Measurements from ENCODE around the gene DENND1A. TPM values are rescaled to one million over a fixed set of nuclear protein-coding genes. Genes with fewer than 3 reads are reported as not detected.

The DENND1A gene
- total RNA-seq, 4 donors from 2014 or later: 15.8 to 33.5 (median 23.9) TPM

GRCh38 chr9:123584202-123585176 lies 345.4 kb downstream of the DENND1A start:
- Histone ChIP-seq H3K9me3 (peaks cover 10% of the 10 kb centered on the region), H3K36me3 (peaks cover 18% of the 10 kb centered on the region), H3K4me3 (no peak overlapping the region), H3K4me1 (no peaks in the 10 kb centered on the region), H3K27me3 (no peaks in the 10 kb centered on the region), H3K27ac (no peak overlapping the region)
- no peak for DNase-seq (ENCODE audit: low spot score in 2 of 2)
- TF ChIP-seq POLR2AphosphoS5 (IDR thresholded peaks at IDR 0.05) (no peak), EP300 (IDR thresholded peaks at IDR 0.05) (no peak), POLR2A (IDR thresholded peaks at IDR 0.05) (no peak), CTCF (IDR thresholded peaks at IDR 0.05) (no peak)
- 90% methylated on average over 7 of the region's 10 CpGs for WGBS

GRCh38 chr9:123583646-123584045 lies 346.3 kb downstream of the DENND1A start:
- Histone ChIP-seq H3K4me3 (no peak overlapping the region), H3K4me1 (no peaks in the 10 kb centered on the region), H3K9me3 (peaks cover 10% of the 10 kb centered on the region), H3K27me3 (no peaks in the 10 kb centered on the region), H3K36me3 (peaks cover 18% of the 10 kb centered on the region), H3K27ac (no peak overlapping the region)
- no peak for DNase-seq (ENCODE audit: low spot score in 2 of 2)
- WGBS: 98% methylated on average over 2 of the region's 2 CpGs
- no peak for TF ChIP-seq CTCF (IDR thresholded peaks at IDR 0.05)
- no peak for TF ChIP-seq POLR2AphosphoS5 (IDR thresholded peaks at IDR 0.05)
- no peak for TF ChIP-seq POLR2A (IDR thresholded peaks at IDR 0.05)
- TF ChIP-seq EP300 (IDR thresholded peaks at IDR 0.05): no peak

GRCh38 chr9:123571240-123571639 lies 358.7 kb downstream of the DENND1A start:
- no peaks in the 10 kb centered on the region for H3K36me3 ChIP-seq
- H3K4me3 ChIP-seq: no peak overlapping the region
- H3K9me3 ChIP-seq: peaks cover under 1% of the 10 kb centered on the region
- no peak for DNase-seq (ENCODE audit: low spot score in 2 of 2)
- WGBS: 90% methylated on average over 2 of the region's 2 CpGs
- no peaks in the 10 kb centered on the region for H3K27me3 ChIP-seq
- TF ChIP-seq POLR2AphosphoS5 (IDR thresholded peaks at IDR 0.05) (no peak), EP300 (IDR thresholded peaks at IDR 0.05) (no peak), POLR2A (IDR thresholded peaks at IDR 0.05) (no peak), CTCF (IDR thresholded peaks at IDR 0.05) (no peak)
- H3K27ac ChIP-seq: no peak overlapping the region
- peaks cover 10% of the 10 kb centered on the region for H3K4me1 ChIP-seq

GRCh38 chr9:123568691-123569688 lies 360.9 kb downstream of the DENND1A start:
- DNase-seq (ENCODE audit: low spot score in 2 of 2): no peak
- H3K27ac ChIP-seq: no peak overlapping the region
- H3K9me3 ChIP-seq: no peaks in the 10 kb centered on the region
- H3K36me3 ChIP-seq: no peaks in the 10 kb centered on the region
- WGBS: 31% methylated on average over 17 of the region's 17 CpGs
- no peak overlapping the region for H3K4me3 ChIP-seq
- H3K27me3 ChIP-seq: no peaks in the 10 kb centered on the region
- H3K4me1 ChIP-seq: peaks cover 10% of the 10 kb centered on the region
- TF ChIP-seq POLR2AphosphoS5 (IDR thresholded peaks at IDR 0.05): no peak
- no peak for TF ChIP-seq CTCF (IDR thresholded peaks at IDR 0.05)
